CD4-positive, CD25-positive, alpha-beta regulatory T cell (primary cell): ENCODE data around the gene NCK2. TPM values are rescaled to one million over a fixed set of nuclear protein-coding genes. Genes with fewer than 3 reads are reported as not detected.

Source experiments
- ATAC-seq, 2 donors: fragments of 150-1000 bp; cut with Tn5 transposase; one replicate each; pipeline ENCODE4 v1.10.0; 2021; ENCODE audit warnings: low read depth in 2 of 2, moderate number of reproducible peaks in 2 of 2, moderate library complexity in 1 of 2
- DNase-seq, 3 donors: peaks; one replicate each; pipeline versions ENCODE4 v3.0.0 to v3.0.0-alpha.2; 2012 to 2022; ENCODE audit warnings: mixed read lengths in 1 of 3
- H3K27ac ChIP-seq: one replicate; pipeline ENCODE4 v1.7.0; 2013; ENCODE audit warnings: mild to moderate bottlenecking, low read length; ENCODE audit not compliant: insufficient read depth, poor library complexity, severe bottlenecking
- H3K27me3 ChIP-seq: one replicate; pipeline ENCODE4 v1.7.0; 2013; ENCODE audit warnings: low read length; ENCODE audit not compliant: control insufficient read depth, insufficient read depth
- H3K36me3 ChIP-seq: one replicate; pipeline ENCODE4 v1.7.0; 2013; ENCODE audit warnings: mild to moderate bottlenecking, low read length, moderate library complexity; ENCODE audit not compliant: control insufficient read depth, insufficient read depth
- H3K4me1 ChIP-seq: 2 replicates; pipeline ENCODE4 v1.7.0; 2013; ENCODE audit warnings: mild to moderate bottlenecking, low read length; ENCODE audit not compliant: insufficient read depth, control insufficient read depth, poor library complexity, severe bottlenecking
- H3K4me3 ChIP-seq: one replicate; pipeline ENCODE4 v1.7.0; 2013; ENCODE audit warnings: low read depth, mild to moderate bottlenecking, low read length, moderate library complexity
- H3K9me3 ChIP-seq, 2 experiments: 1 replicate in 1 of 2; 2 replicates in 1 of 2; pipeline ENCODE4 v1.7.0; 2013; ENCODE audit warnings: low read length in 2 of 2, mild to moderate bottlenecking in 1 of 2, moderate library complexity in 1 of 2; ENCODE audit not compliant: control insufficient read depth in 2 of 2
- H3K27ac Mint-ChIP-seq, 3 donors: one replicate each; pipeline ENCODE4 v1.8.0; 2020 to 2022; ENCODE audit warnings: mild to moderate bottlenecking in 3 of 3, mixed read lengths in 3 of 3, moderate library complexity in 2 of 3
- H3K27me3 Mint-ChIP-seq: one replicate; pipeline ENCODE4 v1.8.0; 2022; ENCODE audit warnings: mild to moderate bottlenecking, mixed read lengths
- H3K36me3 Mint-ChIP-seq: one replicate; pipeline ENCODE4 v1.8.0; 2020; ENCODE audit warnings: mixed read lengths
- H3K4me1 Mint-ChIP-seq, 4 donors: one replicate each; pipeline ENCODE4 v1.8.0; 2020 to 2022; ENCODE audit warnings: mixed read lengths in 4 of 4, mild to moderate bottlenecking in 1 of 4
- H3K4me3 Mint-ChIP-seq, 4 donors: one replicate each; pipeline ENCODE4 v1.8.0; 2020 to 2022; ENCODE audit warnings: mild to moderate bottlenecking in 4 of 4, mixed read lengths in 4 of 4, moderate library complexity in 3 of 4
- H3K9me3 Mint-ChIP-seq, 7 donors: one replicate each; pipeline ENCODE4 v1.8.0; 2020 to 2022; ENCODE audit warnings: mixed read lengths in 7 of 7, mild to moderate bottlenecking in 3 of 7, moderate library complexity in 2 of 7
- polyA plus RNA-seq, 4 donors: library from polyadenylated mRNA; unstranded; fragments of 300-500 nt; fragmentation: Illumina TruSeq; gene quantifications; one replicate each; pipeline ENCODE4 v1.2.3, GENCODE V29; 2021
- total RNA-seq: library from RNA; stranded (reverse); gene quantifications from one replicate; pipeline ENCODE4 v1.2.3, GENCODE V29; 2022

Gene NCK2
- total and polyA plus RNA-seq, 5 donors from 2014 or later: 44.8 to 167 (median 60.5) TPM

DNA sequence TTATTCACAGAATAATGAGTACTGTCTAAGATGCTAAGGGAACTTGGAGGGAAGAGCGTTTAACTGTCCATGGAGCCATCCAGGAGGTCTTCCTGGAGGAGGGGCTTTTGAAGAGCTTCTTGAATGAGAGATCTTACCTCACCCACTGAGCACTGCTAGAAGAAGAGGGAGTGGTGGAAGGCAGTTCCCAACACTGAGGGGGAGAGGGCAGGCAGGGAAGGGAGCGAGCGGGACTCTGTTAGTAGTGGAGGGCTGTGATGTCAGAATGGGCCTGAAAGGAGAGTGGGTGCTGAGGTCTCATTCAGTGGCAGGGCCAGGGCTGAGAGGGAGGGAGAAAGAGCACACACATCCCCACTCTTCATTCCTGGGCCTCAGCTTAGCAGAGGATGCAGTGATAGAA lies 65.0 kb downstream of the NCK2 start:
- ATAC-seq (no peak), DNase-seq (no peak)
- Histone ChIP-seq H3K4me1 (peaks cover 83% of the 10 kb centered on the region), H3K36me3 (peaks cover 13% of the 10 kb centered on the region), H3K9me3 (no peaks in the 10 kb centered on the region), H3K27me3 (no peaks in the 10 kb centered on the region), H3K27ac (peak overlapping the region; percentile 49), H3K4me3 (peak overlapping the region; percentile 39)
- Mint-ChIP-seq H3K27ac (peak overlapping the region; percentile 89 to 98 (median 89)), H3K4me3 (peak overlapping the region in 3 of 4 donors; percentile 55 to 85 (median 83)), H3K27me3 (no peaks in the 10 kb centered on the region), H3K36me3 (peaks cover 27% of the 10 kb centered on the region), H3K9me3 (no peaks in the 10 kb centered on the region), H3K4me1 (peaks cover 52 to 96% (median 83%) of the 10 kb centered on the region in 4 donors)

DNA sequence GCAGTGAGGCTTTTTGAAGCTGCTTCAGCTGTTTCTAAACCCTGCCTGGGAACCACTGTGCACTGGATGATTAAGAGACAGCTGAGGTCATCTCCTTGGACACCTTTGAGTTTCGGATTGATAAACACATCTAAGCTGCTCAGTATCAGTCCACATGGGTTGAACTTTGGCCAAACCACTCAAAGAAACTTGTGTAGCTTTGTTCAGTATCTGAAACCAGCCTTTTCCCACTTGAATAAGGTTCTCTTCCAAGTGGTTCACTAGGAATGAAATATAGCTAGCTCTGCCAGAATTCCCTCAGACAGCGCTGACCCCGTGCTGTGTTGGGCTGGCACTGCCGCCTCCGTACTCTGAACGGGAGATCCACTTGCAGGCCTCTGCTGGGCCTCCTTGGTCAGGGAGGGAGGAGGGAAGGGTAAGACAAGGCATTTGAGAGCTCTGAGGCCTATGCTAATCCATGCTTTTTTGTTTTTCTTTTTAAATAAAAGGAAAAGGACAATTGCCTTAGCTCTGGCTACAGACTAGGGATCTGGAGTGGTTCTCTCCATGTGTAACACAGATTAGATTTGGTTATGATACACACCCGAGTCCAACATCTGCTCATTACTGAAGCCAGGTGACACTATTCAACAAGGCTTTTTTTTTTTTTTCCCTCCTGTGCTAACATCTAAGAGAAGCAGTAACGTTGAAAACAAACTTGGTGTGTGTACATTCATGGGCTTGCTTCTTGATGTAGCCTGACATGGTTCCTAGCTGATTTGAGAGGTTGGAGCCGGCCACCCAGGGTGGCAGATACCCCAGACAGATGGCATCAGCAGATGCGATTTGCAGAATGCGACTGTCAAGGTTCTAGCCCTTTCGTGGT lies 67.7 kb downstream of the NCK2 start:
- ATAC-seq (no peak), DNase-seq (no peak)
- H3K27me3 Mint-ChIP-seq: no peaks in the 10 kb centered on the region
- peak overlapping the region; percentile 34 for H3K4me3 ChIP-seq
- H3K36me3 ChIP-seq: peaks cover 25% of the 10 kb centered on the region
- H3K4me3 Mint-ChIP-seq: peak overlapping the region in 3 of 4 donors; percentile 4 to 71 (median 68)
- H3K4me1 ChIP-seq: peaks cover 79% of the 10 kb centered on the region
- H3K9me3 ChIP-seq: no peaks in the 10 kb centered on the region
- H3K27ac ChIP-seq: peak overlapping the region; percentile 28
- no peaks in the 10 kb centered on the region for H3K27me3 ChIP-seq
- peak overlapping the region; percentile 69 to 89 (median 82) for H3K27ac Mint-ChIP-seq
- H3K4me1 Mint-ChIP-seq: peaks cover 44 to 98% (median 81%) of the 10 kb centered on the region in 4 donors
- peaks cover 31% of the 10 kb centered on the region for H3K36me3 Mint-ChIP-seq
- no peaks in the 10 kb centered on the region for H3K9me3 Mint-ChIP-seq

DNA sequence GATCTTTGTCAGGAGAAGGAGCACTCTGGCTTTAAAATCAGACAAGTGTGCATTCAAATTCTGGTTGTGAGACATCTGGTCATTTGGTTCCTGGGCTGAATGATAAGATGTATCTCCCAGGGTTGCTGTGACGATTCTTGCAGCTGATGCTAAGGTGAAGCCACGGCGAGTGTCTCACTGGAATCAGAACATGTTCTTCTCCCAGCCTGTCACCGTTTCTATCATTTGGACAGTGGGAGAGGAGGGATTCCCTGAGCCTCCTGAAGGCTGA lies 68.3 kb downstream of the NCK2 start:
- H3K27me3 ChIP-seq: no peaks in the 10 kb centered on the region
- Mint-ChIP-seq H3K27me3 (no peaks in the 10 kb centered on the region), H3K36me3 (peaks cover 32% of the 10 kb centered on the region), H3K9me3 (no peaks in the 10 kb centered on the region), H3K27ac (peak overlapping the region; percentile 48 to 82 (median 65)), H3K4me1 (peaks cover 44 to 96% (median 82%) of the 10 kb centered on the region in 4 donors), H3K4me3 (peak overlapping the region in 3 of 4 donors; percentile 26 to 30 (median 28))
- peaks cover 25% of the 10 kb centered on the region for H3K36me3 ChIP-seq
- no peaks in the 10 kb centered on the region for H3K9me3 ChIP-seq
- peak overlapping the region; percentile 8 for H3K4me3 ChIP-seq
- no peak for DNase-seq
- no peak for ATAC-seq
- H3K27ac ChIP-seq: peak overlapping the region; percentile 28
- peaks cover 78% of the 10 kb centered on the region for H3K4me1 ChIP-seq

GRCh38 chr2:105813405-105813804 lies 68.7 kb downstream of the NCK2 start:
- peaks cover 75% of the 10 kb centered on the region for H3K4me1 ChIP-seq
- DNase-seq (no peak), ATAC-seq (no peak)
- Mint-ChIP-seq H3K36me3 (peaks cover 32% of the 10 kb centered on the region), H3K4me1 (peaks cover 41 to 92% (median 78%) of the 10 kb centered on the region in 4 donors), H3K4me3 (peak overlapping the region in 2 of 4 donors; percentile 28 to 30), H3K9me3 (no peaks in the 10 kb centered on the region), H3K27me3 (no peaks in the 10 kb centered on the region), H3K27ac (peak overlapping the region; percentile 58 to 82 (median 65))
- no peaks in the 10 kb centered on the region for H3K9me3 ChIP-seq
- peak overlapping the region; percentile 28 for H3K27ac ChIP-seq
- peaks cover 26% of the 10 kb centered on the region for H3K36me3 ChIP-seq
- no peaks in the 10 kb centered on the region for H3K27me3 ChIP-seq
- H3K4me3 ChIP-seq: peak overlapping the region; percentile 20

DNA sequence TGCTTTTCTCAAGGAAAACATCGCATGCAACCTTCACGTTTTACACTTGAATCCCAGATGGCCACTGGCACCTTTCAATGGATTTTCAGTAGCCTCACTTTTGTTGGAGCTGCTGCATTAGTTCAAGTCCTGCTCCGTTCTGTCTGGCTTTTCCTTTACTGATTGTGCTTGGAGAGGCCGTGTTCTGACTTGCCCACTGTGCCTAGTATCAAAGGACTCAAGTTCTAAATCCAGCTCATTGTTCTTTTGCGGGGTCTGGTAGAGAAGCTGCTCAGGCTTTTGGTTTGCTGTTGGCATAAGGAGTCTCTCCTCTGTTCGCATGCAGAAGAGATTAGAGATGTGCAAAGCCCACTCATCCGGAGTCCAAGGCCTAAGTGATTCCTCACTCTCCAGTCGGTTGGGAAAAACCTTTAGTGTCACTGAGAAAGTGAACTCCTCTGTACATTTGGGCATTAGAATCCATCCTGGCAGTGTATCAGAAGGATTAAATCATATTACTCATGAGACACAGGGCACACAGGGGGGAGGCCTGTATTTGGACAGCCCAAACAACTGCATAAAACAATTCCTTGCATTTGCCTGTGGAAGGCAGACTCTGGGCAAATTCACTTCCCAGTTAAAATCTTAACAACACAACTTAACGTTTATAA lies 69.7 kb downstream of the NCK2 start:
- H3K27ac ChIP-seq: peak overlapping the region; percentile 34
- Mint-ChIP-seq H3K4me1 (peaks cover 39 to 90% (median 75%) of the 10 kb centered on the region in 4 donors), H3K9me3 (no peaks in the 10 kb centered on the region), H3K36me3 (peaks cover 27% of the 10 kb centered on the region), H3K4me3 (peak overlapping the region; percentile 16 to 47 (median 32)), H3K27me3 (no peaks in the 10 kb centered on the region), H3K27ac (peak overlapping the region; percentile 55 to 65 (median 58))
- H3K36me3 ChIP-seq: peaks cover 36% of the 10 kb centered on the region
- no peaks in the 10 kb centered on the region for H3K27me3 ChIP-seq
- ATAC-seq: no peak
- no peaks in the 10 kb centered on the region for H3K9me3 ChIP-seq
- H3K4me1 ChIP-seq: peaks cover 65% of the 10 kb centered on the region
- DNase-seq: no peak
- H3K4me3 ChIP-seq: no peak overlapping the region

DNA sequence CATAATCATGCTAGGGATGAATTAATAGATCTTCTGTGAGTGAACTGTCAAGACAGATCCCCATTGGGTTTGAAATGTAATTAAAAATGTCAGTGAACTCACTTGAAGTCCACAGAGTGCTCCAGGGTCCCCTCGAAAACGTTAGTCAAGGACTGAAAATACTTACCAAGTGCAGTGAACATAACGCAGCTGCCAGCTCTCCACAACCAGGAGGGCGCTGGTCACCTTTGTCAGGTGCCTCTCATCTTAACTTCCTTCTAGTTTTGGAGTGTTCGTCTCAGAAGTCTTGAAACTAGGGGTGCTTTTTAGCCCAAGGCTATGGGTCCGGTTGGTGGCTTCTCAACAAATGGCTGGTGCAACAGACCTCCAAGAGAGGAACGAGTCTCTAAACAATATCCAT lies 70.7 kb downstream of the NCK2 start:
- DNase-seq (no peak), ATAC-seq (no peak)
- no peaks in the 10 kb centered on the region for H3K9me3 Mint-ChIP-seq
- H3K4me3 Mint-ChIP-seq: peak overlapping the region in 1 of 4 donors; percentile 13
- Histone ChIP-seq H3K27me3 (no peaks in the 10 kb centered on the region), H3K4me1 (peaks cover 63% of the 10 kb centered on the region), H3K4me3 (no peak overlapping the region), H3K36me3 (peaks cover 44% of the 10 kb centered on the region), H3K27ac (peak overlapping the region; percentile 34), H3K9me3 (no peaks in the 10 kb centered on the region)
- peaks cover 39 to 90% (median 74%) of the 10 kb centered on the region in 4 donors for H3K4me1 Mint-ChIP-seq
- peaks cover 31% of the 10 kb centered on the region for H3K36me3 Mint-ChIP-seq
- peak overlapping the region; percentile 26 to 75 (median 65) for H3K27ac Mint-ChIP-seq
- no peaks in the 10 kb centered on the region for H3K27me3 Mint-ChIP-seq

DNA sequence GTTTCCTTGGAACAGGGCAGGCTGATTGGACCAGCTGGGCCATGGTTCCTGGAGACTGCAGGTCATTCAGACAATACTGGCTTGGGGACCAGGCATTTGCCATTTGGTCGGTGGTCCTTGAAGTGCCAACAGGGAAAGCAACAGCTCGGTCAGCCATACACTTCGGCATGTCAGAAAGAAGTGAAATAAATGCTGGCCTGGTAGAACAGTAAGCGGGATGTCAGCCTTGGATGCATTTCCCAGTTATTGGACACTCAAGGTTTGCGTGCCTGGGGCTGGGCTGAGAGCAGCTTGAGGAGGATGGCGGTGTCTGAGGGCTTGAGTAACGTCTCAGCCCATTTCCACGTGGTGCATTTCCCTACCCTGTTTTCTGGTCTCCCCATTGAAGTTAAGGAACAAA lies 75.4 kb downstream of the NCK2 start:
- H3K9me3 Mint-ChIP-seq: no peaks in the 10 kb centered on the region
- H3K27ac ChIP-seq: peak overlapping the region; percentile 39
- peaks cover 64% of the 10 kb centered on the region for H3K4me1 ChIP-seq
- peaks cover 52% of the 10 kb centered on the region for H3K36me3 Mint-ChIP-seq
- H3K4me3 ChIP-seq: peak overlapping the region; percentile 16
- no peaks in the 10 kb centered on the region for H3K9me3 ChIP-seq
- no peaks in the 10 kb centered on the region for H3K27me3 ChIP-seq
- H3K36me3 ChIP-seq: peaks cover 58% of the 10 kb centered on the region
- peaks cover 47 to 88% (median 74%) of the 10 kb centered on the region in 4 donors for H3K4me1 Mint-ChIP-seq
- no peak for ATAC-seq
- no peaks in the 10 kb centered on the region for H3K27me3 Mint-ChIP-seq
- peak overlapping the region in 3 of 4 donors; percentile 2 to 70 (median 33) for H3K4me3 Mint-ChIP-seq
- peak overlapping the region; percentile 20 to 84 (median 76) for H3K27ac Mint-ChIP-seq
- DNase-seq: no peak
